Adrenal gland (tissue), 12 donors: ENCODE measurements around the gene PTS. TPM values are rescaled to one million over a fixed set of nuclear protein-coding genes. Genes with fewer than 3 reads are reported as not detected.

Experiments used
- DNase-seq, 7 donors: peaks; one replicate each; pipeline ENCODE4 v3.0.0-alpha.2; 2019 to 2020
- H3K27ac ChIP-seq, 5 donors: fragments of 200-600 bp; sonication (generic) in 4 of 5; 1 replicate in 3 of 5; 2 replicates in 2 of 5; pipeline versions ENCODE4 v1.5.1 to v1.8.0; 2016 to 2020; ENCODE audit warnings: mild to moderate bottlenecking in 1 of 5
- H3K27me3 ChIP-seq: fragments of 200-600 bp; 2 replicates; pipeline ENCODE4 v1.8.0; 2021
- H3K36me3 ChIP-seq, 2 donors: fragments of 200-600 bp; replicated peaks in 1 of 2; 1 replicate in 1 of 2; 2 replicates in 1 of 2; pipeline versions ENCODE4 v1.5.1 to v1.8.0; 2018 to 2022
- H3K4me1 ChIP-seq, 2 donors: fragments of 200-600 bp; replicated peaks in 1 of 2; 1 replicate in 1 of 2; 2 replicates in 1 of 2; pipeline versions ENCODE4 v1.5.1 to v1.8.0; 2018 to 2021
- H3K4me3 ChIP-seq, 4 donors: fragments of 200-600 bp; sonication (generic) in 3 of 4; one replicate each; pipeline ENCODE4 v1.5.1; 2016 to 2018
- H3K9me3 ChIP-seq, 3 donors: fragments of 200-600 bp; sonication (generic) in 1 of 3; replicated peaks in 1 of 3; 1 replicate in 2 of 3; 2 replicates in 1 of 3; pipeline versions ENCODE4 v1.5.1 to v1.8.0; 2016 to 2021
- POLR2A ChIP-seq, 2 donors: fragments of 450-650 bp; IDR thresholded peaks; one replicate each; pipeline ENCODE4 v1.6.1; 2017; ENCODE audit warnings: antibody characterized with exemption in 2 of 2, mild to moderate bottlenecking in 2 of 2, moderate library complexity in 1 of 2
- WGBS, 4 donors: extraction: QIAGEN DNeasy Blood & Tissue Kit in 2 of 4; methylation state at CpG; one replicate each; pipeline versions ENCODE4 v1.1.5 to v1.1.7; 2013 to 2017; 5-methylcytosine and 5-hydroxymethylcytosine counted together
- intact Hi-C, 2 donors: fragments of 100-400 bp; cut with DNase I; formaldehyde crosslinking; loops; one replicate each; pipeline versions ENCODE4 v1.14.1 to v1.15.0; 2022 to 2023
- polyA plus RNA-seq, 3 donors: library from polyadenylated mRNA; stranded (reverse); fragments of 200-250 nt in 2 of 3; fragments of 350-450 nt in 1 of 3; fragmentation: Illumina TruSeq in 1 of 3; extraction: RNeasy Lipid Tissue Mini Kit (QIAGEN cat#74804) in 1 of 3; gene quantifications; one replicate each; pipeline ENCODE4 v1.2.3, GENCODE V29; 2013 to 2014
- total RNA-seq, 9 donors: library from RNA; depleted of rRNA in 4 of 9; stranded (reverse); fragments of >200 nt in 4 of 9; fragments of 120-200 nt in 1 of 9; fragmentation: NEBNext Ultra II Directional in 1 of 9; extraction: Animal tissue kit (Norgen Biotek cat#: 25700) in 1 of 9; gene quantifications; one replicate each; pipeline versions ENCODE4 v1.1.0 to v1.2.4, GENCODE V29; 2013 to 2023
- TF ChIP-seq, protein P1 (sequence below), 6 experiments: fragments of 450-650 bp in 4 of 6; fragments of 200-600 bp in 2 of 6; sonication (generic) in 1 of 6; IDR thresholded peaks; 1 replicate in 5 of 6; 2 replicates in 1 of 6; pipeline versions ENCODE4 v1.5.1 to v1.8.0; 2016 to 2021; ENCODE audit warnings: antibody characterized with exemption in 6 of 6, mild to moderate bottlenecking in 2 of 6, moderate library complexity in 1 of 6
- donor health status: healthy with polysubstance abuse.
- donor health status: Bipolar disorder and iron deficiency.
- donor health status: DM: yes; HTN: yes; CAD: no.
- donor health status: DM: no; HTN: no; CAD: no.
- donor health status: DM: no; HTN: no; CAD: no.
- donor health status: DM: yes; HTN: yes; CAD: no.

The PTS gene
- total and polyA plus RNA-seq, 12 donors: 47.2 to 390 (median 79.1) TPM

DNA sequence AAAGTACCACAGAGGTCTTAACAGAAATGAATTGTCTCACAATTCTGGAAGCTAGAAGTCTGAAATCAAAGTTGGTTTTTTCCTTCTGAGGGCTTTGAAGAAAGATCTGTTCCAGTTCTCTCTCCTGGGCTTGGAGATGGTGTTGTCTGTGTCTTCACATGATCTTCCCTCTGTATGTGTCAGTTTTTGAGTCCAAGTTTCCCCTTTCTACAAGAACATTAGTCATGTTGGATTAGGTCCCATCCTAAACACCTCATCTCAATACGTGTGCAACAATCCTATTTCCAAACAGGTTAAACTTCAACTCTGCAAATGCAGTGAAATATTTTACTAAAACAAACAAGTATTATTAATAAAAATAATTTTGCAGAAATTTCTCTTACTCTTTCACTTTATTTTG is 3.1 kb upstream of the PTS start:
- H3K4me3 ChIP-seq: no peak overlapping the region
- no peaks in the 10 kb centered on the region for H3K9me3 ChIP-seq
- H3K27me3 ChIP-seq: no peaks in the 10 kb centered on the region
- intact Hi-C loops: loop anchor here in 1 of 2 donors (5.0 kb wide), 1 partner anchor 54 kb away; no protein-coding TSS in a partner anchor
- no peak for DNase-seq
- TF ChIP-seq POLR2A (IDR thresholded peaks at IDR 0.05): no peak
- TF ChIP-seq, protein P1, sequence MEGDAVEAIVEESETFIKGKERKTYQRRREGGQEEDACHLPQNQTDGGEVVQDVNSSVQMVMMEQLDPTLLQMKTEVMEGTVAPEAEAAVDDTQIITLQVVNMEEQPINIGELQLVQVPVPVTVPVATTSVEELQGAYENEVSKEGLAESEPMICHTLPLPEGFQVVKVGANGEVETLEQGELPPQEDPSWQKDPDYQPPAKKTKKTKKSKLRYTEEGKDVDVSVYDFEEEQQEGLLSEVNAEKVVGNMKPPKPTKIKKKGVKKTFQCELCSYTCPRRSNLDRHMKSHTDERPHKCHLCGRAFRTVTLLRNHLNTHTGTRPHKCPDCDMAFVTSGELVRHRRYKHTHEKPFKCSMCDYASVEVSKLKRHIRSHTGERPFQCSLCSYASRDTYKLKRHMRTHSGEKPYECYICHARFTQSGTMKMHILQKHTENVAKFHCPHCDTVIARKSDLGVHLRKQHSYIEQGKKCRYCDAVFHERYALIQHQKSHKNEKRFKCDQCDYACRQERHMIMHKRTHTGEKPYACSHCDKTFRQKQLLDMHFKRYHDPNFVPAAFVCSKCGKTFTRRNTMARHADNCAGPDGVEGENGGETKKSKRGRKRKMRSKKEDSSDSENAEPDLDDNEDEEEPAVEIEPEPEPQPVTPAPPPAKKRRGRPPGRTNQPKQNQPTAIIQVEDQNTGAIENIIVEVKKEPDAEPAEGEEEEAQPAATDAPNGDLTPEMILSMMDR (IDR thresholded peaks at IDR 0.05): no peak
- H3K4me1 ChIP-seq: peaks cover 0 to 10% of the 10 kb centered on the region in 2 donors
- no peaks in the 10 kb centered on the region for H3K36me3 ChIP-seq
- 32 to 43% (median 34%) methylated on average over 1 of the region's 1 CpG for WGBS, 4 donors
- H3K27ac ChIP-seq: peak overlapping the region in 2 of 5 donors; percentile 37 to 54

DNA sequence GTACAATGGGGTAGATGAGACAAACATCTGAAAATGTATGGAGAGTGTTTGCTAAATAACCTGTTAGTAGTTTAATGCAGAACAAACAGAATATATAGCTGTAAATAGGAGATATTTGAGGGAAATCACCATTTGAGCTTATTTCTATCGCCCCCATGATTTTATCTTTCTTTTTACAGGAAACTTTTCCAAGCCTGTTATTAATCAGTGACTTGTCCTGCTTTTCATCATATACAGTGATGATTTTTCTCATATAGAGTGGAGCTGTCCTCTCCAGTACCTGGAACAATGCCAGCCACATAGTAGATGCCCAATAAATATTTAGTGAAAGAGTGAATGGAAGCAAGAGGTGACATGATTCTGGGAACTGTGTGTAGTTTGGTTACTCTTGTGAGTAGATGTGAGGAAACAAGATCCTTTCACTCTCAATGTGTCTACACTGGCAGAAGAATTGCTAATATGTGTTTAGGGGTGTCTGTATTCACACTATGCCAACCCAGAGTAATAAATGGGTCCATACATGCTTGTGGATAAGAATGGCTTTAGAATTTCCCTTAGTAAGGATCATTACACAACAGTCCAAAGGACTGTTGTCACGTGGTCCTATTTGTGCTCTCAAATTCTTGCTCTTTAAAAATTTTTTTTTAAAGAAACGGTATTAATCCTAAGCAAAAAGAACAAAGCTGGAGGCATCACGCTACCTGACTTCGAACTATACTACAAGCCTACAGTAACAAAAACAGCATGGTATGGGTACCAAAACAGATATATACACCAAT is 2.3 kb upstream of the PTS start:
- Histone ChIP-seq H3K4me3 (no peak overlapping the region), H3K36me3 (peaks cover 0 to 3% of the 10 kb centered on the region in 2 donors), H3K4me1 (peaks cover 0 to 15% of the 10 kb centered on the region in 2 donors), H3K9me3 (no peaks in the 10 kb centered on the region), H3K27ac (no peak overlapping the region), H3K27me3 (no peaks in the 10 kb centered on the region)
- 90 to 94% (median 93%) methylated on average over 5 of the region's 5 CpGs for WGBS, 4 donors
- TF ChIP-seq, protein P1 (IDR thresholded peaks at IDR 0.05): no peak
- TF ChIP-seq POLR2A (IDR thresholded peaks at IDR 0.05): no peak
- DNase-seq: no peak
- intact Hi-C loops: loop anchor here in 1 of 2 donors (5.0 kb wide), 1 partner anchor 53 kb away; no protein-coding TSS in a partner anchor

DNA sequence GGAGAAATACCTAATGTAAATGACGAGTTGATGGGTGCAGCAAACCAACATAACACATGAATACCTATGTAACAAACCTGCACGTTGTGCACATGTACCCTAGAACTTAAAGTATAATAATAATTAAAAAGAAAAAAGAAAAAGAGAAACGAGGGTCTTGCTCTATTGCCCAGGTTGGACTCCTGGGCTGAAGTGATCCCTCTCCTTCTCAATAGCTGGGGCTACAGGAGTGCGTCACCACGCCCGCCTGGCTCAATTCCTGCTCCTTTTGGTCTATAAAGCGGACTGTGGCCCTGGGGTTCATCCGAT is 521 bp upstream of the PTS start:
- H3K9me3 ChIP-seq: no peaks in the 10 kb centered on the region
- 19 to 27% (median 22%) methylated on average over 8 of the region's 8 CpGs for WGBS, 4 donors
- peaks cover 0 to 20% of the 10 kb centered on the region in 2 donors for H3K36me3 ChIP-seq
- peak; percentile 78 to 93 (median 89) for DNase-seq
- H3K4me3 ChIP-seq: peak overlapping the region in 3 of 4 donors; percentile 19 to 98 (median 58)
- TF ChIP-seq, protein P1 (IDR thresholded peaks at IDR 0.05): no peak
- TF ChIP-seq POLR2A (IDR thresholded peaks at IDR 0.05): no peak
- H3K4me1 ChIP-seq: peaks cover 0 to 15% of the 10 kb centered on the region in 2 donors
- intact Hi-C loops: no loop called here
- H3K27ac ChIP-seq: peak overlapping the region; percentile 61 to 98 (median 97)
- no peaks in the 10 kb centered on the region for H3K27me3 ChIP-seq

DNA sequence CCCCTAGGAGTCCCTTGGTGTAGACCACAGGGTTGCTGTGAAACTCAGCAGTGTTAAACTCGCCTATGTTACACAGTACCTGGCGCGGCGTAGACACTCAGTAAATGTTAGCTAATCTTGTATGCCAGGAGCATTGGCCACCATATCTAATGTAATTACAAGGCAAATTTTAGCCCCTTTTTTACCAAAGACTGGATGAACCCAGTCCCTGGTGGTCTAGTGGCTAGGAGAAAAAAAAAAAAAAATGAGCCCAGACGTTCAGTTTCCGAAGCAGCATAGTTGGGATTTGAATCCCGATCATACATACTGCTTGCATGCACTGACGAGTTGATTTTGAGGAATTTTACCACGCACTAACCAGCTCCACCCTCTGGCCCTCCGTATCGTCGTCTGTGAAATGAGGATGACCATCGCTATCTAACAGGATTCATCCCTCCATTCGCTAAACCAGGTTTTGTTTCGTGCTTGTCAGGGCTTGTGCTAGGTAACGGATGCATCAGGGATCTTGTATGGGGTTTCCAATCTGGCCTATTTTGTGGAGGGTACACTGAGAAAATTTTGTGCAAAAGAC is 688 bp downstream of the PTS start:
- TF ChIP-seq, protein P1 (IDR thresholded peaks at IDR 0.05): no peak
- no peak for TF ChIP-seq POLR2A (IDR thresholded peaks at IDR 0.05)
- intact Hi-C loops: no loop called here
- Histone ChIP-seq H3K4me3 (peak overlapping the region; percentile 19 to 98 (median 44)), H3K4me1 (peaks cover 0 to 15% of the 10 kb centered on the region in 2 donors), H3K9me3 (no peaks in the 10 kb centered on the region), H3K27me3 (no peaks in the 10 kb centered on the region), H3K36me3 (peaks cover 0 to 29% of the 10 kb centered on the region in 2 donors), H3K27ac (peak overlapping the region; percentile 61 to 98 (median 97))
- 3 to 5% (median 4%) methylated on average over 16 of the region's 16 CpGs for WGBS, 4 donors
- DNase-seq: peak in 1 of 7 donors; percentile 35
